ENCODE results near the gene SREBF1. TPM values are rescaled to one million over a fixed set of nuclear protein-coding genes. Genes with fewer than 3 reads are reported as not detected.

The SREBF1 gene
- total and polyA plus RNA-seq, 10 of the 15 experiments (the other 5 are each of a cell fraction or from before 2014, with no cell fraction given), result 1.4 to 84.6 (median 20.4) TPM

DNA sequence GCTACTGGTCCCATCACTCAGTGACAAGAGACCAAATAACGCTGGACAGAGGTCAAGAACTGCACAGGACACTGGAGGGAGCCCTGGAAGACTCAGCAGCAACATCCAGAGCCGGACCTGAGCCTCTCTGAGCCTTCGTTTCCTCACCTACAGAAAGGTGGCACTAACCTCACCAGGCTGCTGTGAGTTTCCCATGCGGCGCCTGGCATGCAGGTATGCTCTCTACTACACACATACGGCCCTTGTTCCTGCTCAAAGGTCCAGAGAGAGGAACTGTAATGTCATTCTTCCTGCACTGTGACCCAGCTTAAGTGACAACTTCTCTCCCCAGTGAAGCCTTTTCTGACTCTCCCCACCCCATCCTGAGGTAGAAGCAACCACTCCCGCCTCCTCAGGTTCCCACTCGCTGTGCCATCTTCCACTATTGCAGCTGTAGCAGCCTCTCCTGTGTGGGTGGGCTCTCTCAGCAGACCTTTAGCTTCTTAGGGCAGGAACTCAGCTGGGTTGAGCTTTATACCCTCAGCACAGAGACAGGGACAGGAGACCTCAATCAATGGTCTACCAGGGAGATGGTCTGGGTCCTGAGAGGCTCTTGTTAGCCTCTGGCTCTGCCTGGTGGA is 43.9 kb upstream of the SREBF1 start (continued):
- TF ChIP-seq NR2C2 (IDR thresholded peaks at IDR 0.05; ENCODE audit: borderline replicate concordance, control insufficient read depth, insufficient read length, low read depth) (no peak), BHLHE40 (IDR thresholded peaks at IDR 0.05; ENCODE audit: borderline replicate concordance in 1 of 2, low read depth in 2 of 2, low read length in 1 of 2) (no peak), GATAD2B (conservative IDR thresholded peaks at IDR 0.05; ENCODE audit: low read depth) (no peak), POLR2A (IDR thresholded peaks at IDR 0.05; ENCODE audit: low read depth, low read length) (no peak), HDGF (IDR thresholded peaks at IDR 0.05) (no peak), GABPA (IDR thresholded peaks at IDR 0.05; ENCODE audit: low read depth) (no peak)

DNA sequence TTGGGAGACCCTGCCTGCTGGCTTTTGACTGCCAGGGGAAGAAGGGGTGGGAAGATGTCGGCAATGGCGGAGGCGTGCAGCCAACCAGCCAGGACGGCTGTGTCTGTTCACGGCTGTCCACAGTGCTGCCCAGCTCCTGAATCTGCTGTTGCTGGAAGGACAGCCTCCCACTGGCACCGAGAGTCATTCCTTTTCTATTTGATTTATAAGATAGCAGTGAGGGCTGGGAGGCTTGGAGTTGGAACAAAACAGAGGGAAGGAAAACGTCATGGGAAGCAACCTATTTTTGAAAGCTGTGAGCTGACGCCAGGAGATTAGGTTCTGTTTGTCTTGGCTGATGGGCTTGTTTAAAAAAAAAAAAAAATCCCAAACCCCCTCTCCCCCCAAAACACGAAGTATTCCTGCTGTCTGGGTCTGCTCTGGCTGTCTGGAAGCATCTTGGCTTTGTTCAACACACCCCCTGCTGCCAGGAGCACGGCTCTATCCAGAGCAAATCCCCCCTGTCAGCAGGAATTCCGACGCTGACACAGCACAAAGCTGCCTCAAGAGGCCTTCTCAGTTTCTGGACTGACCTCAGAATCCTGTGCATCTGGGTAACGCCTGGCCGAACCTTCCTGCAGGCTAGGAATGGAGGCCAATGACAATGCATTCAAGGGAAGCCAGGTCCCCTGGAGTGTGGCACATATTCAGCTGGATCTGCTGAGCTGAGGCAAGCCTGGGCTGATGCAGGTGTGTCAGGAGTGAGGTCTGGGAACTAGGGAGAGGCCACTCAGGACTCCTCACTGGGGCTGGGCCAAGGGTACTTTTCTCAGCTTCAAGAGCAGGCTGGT is 41.0 kb upstream of the SREBF1 start:
- intact Hi-C loops (cut with micrococcal nuclease; ENCODE audit: unreplicated experiment) (no loop called here), in situ Hi-C loops (cut with MboI) (no loop called here)
- no peak overlapping the region for H2AFZ ChIP-seq (ENCODE audit: control insufficient read depth, low read depth, low read length)
- ATAC-seq (no peak), DNase-seq (ENCODE audit: low read depth, low spot score) (no peak), FAIRE-seq (no peak)
- no TSS peak for BruUV-seq (replicated peaks)
- no peaks in the 10 kb centered on the region for H3K9me3 ChIP-seq (replicated peaks; ENCODE audit: control insufficient read depth, insufficient read depth, low read length)
- no peak overlapping the region for H3K9ac ChIP-seq (ENCODE audit: control insufficient read depth, insufficient read depth, low read length)
- WGBS (ENCODE audit: insufficient coverage, insufficient replicate concordance, low lambda C conversion rate, missing lambda C conversion rate), result 80% methylated on average over 14 of the region's 14 CpGs
- no peaks in the 10 kb centered on the region for H3K4me1 ChIP-seq (ENCODE audit: control insufficient read depth, insufficient read depth, low read length)
- H3K79me2 ChIP-seq (ENCODE audit: control insufficient read depth, insufficient read depth, low read length), result no peaks in the 10 kb centered on the region
- RAD21 ChIA-PET (ENCODE audit: unreplicated experiment), result interaction anchor here (1.5 kb wide), 1 partner anchor 9 kb away, joined by 3 read pairs; no protein-coding TSS in a partner anchor
- no peak overlapping the region for H3K27ac ChIP-seq (ENCODE audit: control insufficient read depth, insufficient read depth)
- no peak overlapping the region for H3K4me3 ChIP-seq
- H3K36me3 ChIP-seq (ENCODE audit: control insufficient read depth in 2 of 2, insufficient read depth in 2 of 2, low read length in 1 of 2), result peaks cover 0 to 10% of the 10 kb centered on the region in 2 experiments; a peak in 2 of 4 replicates
- CTCF ChIA-PET, result interaction anchor here (1.0 to 1.3 kb wide), 2 partner anchors 12 to 41 kb away, joined by 3 to 5 read pairs; no protein-coding TSS in a partner anchor
- H3K27me3 ChIP-seq (replicated peaks in 1 of 2; ENCODE audit: control insufficient read depth in 2 of 2, insufficient read depth in 2 of 2, low read length in 1 of 2), result no peaks in the 10 kb centered on the region
- no peaks in the 10 kb centered on the region for H4K20me1 ChIP-seq (ENCODE audit: control insufficient read depth, insufficient read depth)
- POLR2A ChIA-PET, result no interaction called here
- SMC1A ChIA-PET (ENCODE audit: uncharacterized antibody, unreplicated experiment), result interaction anchor here (0.6 to 1.4 kb wide), 3 partner anchors 13 to 48 kb away, joined by 3 read pairs; no protein-coding TSS in a partner anchor
- no peak overlapping the region for H3K4me2 ChIP-seq (ENCODE audit: control insufficient read depth, insufficient read depth)
- TF ChIP-seq, protein P1, sequence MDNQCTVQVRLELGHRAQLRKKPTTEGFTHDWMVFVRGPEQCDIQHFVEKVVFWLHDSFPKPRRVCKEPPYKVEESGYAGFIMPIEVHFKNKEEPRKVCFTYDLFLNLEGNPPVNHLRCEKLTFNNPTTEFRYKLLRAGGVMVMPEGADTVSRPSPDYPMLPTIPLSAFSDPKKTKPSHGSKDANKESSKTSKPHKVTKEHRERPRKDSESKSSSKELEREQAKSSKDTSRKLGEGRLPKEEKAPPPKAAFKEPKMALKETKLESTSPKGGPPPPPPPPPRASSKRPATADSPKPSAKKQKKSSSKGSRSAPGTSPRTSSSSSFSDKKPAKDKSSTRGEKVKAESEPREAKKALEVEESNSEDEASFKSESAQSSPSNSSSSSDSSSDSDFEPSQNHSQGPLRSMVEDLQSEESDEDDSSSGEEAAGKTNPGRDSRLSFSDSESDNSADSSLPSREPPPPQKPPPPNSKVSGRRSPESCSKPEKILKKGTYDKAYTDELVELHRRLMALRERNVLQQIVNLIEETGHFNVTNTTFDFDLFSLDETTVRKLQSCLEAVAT (IDR thresholded peaks at IDR 0.05), result no peak
- TF ChIP-seq ZNF207 (IDR thresholded peaks at IDR 0.05; ENCODE audit: borderline replicate concordance) (no peak), HDGF (IDR thresholded peaks at IDR 0.05) (no peak), ZBED1 (IDR thresholded peaks at IDR 0.05; ENCODE audit: borderline replicate concordance) (no peak), PAX8 (IDR thresholded peaks at IDR 0.05) (no peak), KLF5 (IDR thresholded peaks at IDR 0.05; ENCODE audit: partially characterized antibody) (no peak), CBX3 (IDR thresholded peaks at IDR 0.05; ENCODE audit: borderline replicate concordance, low read depth) (no peak), MTA2 (IDR thresholded peaks at IDR 0.05; ENCODE audit: low read depth) (no peak), MYC (IDR thresholded peaks at IDR 0.05; ENCODE audit: insufficient read depth, insufficient read length, insufficient replicate concordance, low read length, severe bottlenecking) (no peak)
- TF ChIP-seq, protein P2, sequence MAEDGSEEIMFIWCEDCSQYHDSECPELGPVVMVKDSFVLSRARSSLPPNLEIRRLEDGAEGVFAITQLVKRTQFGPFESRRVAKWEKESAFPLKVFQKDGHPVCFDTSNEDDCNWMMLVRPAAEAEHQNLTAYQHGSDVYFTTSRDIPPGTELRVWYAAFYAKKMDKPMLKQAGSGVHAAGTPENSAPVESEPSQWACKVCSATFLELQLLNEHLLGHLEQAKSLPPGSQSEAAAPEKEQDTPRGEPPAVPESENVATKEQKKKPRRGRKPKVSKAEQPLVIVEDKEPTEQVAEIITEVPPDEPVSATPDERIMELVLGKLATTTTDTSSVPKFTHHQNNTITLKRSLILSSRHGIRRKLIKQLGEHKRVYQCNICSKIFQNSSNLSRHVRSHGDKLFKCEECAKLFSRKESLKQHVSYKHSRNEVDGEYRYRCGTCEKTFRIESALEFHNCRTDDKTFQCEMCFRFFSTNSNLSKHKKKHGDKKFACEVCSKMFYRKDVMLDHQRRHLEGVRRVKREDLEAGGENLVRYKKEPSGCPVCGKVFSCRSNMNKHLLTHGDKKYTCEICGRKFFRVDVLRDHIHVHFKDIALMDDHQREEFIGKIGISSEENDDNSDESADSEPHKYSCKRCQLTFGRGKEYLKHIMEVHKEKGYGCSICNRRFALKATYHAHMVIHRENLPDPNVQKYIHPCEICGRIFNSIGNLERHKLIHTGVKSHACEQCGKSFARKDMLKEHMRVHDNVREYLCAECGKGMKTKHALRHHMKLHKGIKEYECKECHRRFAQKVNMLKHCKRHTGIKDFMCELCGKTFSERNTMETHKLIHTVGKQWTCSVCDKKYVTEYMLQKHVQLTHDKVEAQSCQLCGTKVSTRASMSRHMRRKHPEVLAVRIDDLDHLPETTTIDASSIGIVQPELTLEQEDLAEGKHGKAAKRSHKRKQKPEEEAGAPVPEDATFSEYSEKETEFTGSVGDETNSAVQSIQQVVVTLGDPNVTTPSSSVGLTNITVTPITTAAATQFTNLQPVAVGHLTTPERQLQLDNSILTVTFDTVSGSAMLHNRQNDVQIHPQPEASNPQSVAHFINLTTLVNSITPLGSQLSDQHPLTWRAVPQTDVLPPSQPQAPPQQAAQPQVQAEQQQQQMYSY (CRISPR knock-in tag; IDR thresholded peaks at IDR 0.05), result no peak

Measured in GM12878 (cell line).